SKM-1 (cell line): ENCODE measurements around the gene RNF213.

ENCODE experiments used
- DNase-seq: peaks from one replicate; lab custom pipeline; 2025; ENCODE audit not compliant: unreplicated experiment; lab: John Stamatoyannopoulos, UW

The RNF213 gene

GRCh38 chr17:80429356-80430275, 169.0 kb downstream of the RNF213 start:
- DNase-seq: no peak

- no peak for DNase-seq
Observed at GRCh38 chr17:80430446-80431245, 170.0 kb downstream of the RNF213 start.

GRCh38 chr17:80431246-80432195, 170.9 kb downstream of the RNF213 start:
- no peak for DNase-seq

- no peak for DNase-seq
Observed at GRCh38 chr17:80432350-80432955, 171.8 kb downstream of the RNF213 start.

DNA sequence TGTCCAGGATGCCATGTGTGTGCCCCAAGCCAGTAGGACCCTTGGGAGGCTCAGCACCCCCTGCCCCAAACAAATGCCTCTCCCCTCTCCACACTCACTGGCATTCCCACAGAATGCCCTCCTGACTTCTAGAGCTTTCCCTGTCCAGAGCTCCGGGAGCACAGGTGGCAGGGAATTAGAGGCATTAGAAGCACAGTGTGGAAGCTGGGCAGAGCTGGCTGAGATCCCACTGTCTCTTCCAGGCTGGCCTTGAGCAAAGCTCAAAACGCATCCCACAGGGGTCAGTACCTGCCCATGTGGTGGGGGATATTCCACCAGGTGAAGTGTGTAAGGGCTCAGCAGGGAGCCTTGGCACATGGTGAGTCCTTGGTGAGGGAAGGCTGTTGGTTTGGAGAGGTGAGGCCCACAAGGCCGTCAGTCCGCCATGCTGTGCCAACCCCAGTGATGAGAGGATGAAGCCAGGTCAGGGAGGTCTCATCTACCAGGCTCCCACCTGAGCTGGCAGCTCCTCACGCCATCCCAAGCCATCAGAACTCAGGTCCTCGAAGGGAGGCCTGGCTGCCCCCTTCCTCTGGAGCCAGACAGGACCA, 172.4 kb downstream of the RNF213 start:
- no peak for DNase-seq

DNA sequence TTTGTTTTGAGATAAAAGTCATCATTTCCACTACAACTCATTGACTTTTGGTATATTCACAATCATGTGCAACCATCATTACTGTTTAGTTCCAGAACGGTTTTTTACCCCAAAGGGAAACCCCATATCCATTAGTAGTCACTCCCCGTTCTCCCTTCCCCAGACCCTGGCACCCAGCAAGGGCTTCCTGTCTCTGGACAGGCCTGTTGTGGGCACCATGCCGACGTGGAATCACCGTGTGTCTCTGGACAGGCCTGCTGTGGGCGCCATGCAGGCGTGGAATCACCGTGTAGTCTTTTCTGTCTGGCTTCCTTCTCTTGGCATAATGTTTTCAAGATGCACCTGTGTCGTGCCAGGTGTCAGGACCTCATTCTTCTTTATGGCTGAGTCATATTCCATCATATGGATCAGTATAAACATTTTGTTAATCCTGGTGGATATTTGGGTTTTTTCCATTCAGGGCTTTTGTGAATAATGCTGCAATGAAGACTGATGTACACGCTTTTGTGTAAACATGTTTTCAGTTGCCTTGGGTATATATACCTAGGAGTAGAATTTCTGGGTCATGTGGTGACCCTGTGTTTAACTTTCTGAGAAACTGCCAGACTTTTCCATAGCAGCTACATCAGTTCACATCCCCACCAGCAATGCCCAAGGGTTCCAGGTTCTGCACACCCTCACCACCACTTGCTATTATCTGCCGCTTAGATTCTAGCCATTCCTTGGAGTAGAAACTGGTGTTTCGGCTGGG, 173.4 kb downstream of the RNF213 start:
- DNase-seq: no peak

GRCh38 chr17:80437532-80437931, 176.9 kb downstream of the RNF213 start:
- DNase-seq: no peak

DNA sequence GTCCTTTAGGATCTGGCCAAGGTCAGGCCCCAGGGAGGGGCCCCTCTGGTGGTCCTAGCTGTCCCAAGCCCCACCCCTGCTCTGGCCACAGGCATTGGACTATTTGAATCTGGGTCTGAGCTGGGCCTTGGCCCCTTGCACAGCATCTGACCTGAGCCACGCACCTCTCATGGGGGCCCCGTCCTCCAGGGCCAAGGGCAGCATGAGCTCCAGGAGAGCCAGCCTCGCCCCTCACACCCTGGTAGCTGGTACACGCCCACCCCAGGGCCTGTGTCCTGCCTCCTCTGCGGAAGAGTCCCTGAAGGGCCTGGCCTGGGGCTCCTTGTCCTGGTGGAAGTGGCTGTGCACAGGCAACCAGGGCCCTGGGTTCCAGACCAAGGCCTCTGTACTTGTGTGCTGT, 178.2 kb downstream of the RNF213 start:
- no peak for DNase-seq

- no peak for DNase-seq
Observed at GRCh38 chr17:80439499-80439898, 178.8 kb downstream of the RNF213 start.

- no peak for DNase-seq
Observed at GRCh38 chr17:80441133-80441578, 180.5 kb downstream of the RNF213 start.

GRCh38 chr17:80441598-80442322, 181.1 kb downstream of the RNF213 start:
- DNase-seq: no peak

- DNase-seq: no peak
Observed at GRCh38 chr17:80442323-80442659, 181.6 kb downstream of the RNF213 start.

GRCh38 chr17:80442764-80443163, 182.1 kb downstream of the RNF213 start:
- no peak for DNase-seq

DNA sequence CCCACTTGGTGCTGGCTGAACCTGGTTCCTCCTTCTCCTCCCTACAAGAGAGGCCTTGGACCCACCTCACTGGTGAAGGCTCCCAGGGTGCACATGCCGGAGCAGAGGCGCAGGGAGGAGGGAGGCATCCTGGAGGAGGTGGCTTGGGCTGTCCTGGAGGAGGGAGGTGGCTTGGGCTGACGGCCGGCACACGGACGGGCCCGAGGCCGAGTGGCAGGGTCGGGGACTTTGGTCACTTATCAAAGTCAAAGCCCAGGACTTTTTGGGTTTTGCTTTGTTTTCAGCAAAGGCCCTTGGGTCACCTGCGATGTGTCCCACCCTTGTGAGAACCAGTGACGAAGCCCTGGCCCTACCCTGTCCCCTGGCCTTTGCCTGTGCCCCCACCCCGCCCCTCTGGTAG, 182.8 kb downstream of the RNF213 start:
- DNase-seq: no peak

DNA sequence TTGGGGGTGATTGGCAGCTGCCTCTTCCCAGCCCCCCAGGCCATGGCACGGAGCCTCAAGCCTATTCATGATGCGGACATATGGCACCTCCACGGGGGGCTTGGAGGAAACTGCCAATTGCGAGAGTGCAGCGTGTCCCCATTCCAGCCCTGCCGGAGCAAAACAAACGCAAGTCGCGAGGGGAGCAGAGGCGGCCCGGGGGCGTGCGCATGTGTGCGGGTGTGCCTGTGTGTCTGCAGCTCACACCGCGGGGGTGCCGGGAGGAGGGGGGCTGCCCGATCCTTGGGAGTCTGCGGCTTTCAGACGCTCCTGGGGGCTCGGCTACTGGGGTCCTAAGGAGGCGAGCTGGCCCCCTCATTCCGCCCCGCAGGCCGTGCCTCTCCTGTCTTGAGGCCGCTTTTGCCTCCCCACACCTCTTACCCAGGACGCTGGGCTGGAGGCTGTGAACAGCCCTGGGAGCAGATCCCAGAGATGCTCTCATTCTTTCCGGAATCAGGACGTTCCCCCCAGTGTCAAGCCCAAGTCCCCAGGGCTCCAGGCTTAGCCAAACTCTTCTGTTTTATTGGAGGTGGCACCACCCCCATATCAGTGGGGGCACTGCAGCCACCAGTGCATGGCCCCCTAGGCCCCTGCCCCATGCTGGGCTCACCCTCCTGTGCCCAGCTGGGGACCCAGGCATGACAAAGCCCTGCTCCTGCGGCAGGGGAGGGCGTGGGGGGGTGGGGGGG, 183.4 kb downstream of the RNF213 start:
- no peak for DNase-seq

DNA sequence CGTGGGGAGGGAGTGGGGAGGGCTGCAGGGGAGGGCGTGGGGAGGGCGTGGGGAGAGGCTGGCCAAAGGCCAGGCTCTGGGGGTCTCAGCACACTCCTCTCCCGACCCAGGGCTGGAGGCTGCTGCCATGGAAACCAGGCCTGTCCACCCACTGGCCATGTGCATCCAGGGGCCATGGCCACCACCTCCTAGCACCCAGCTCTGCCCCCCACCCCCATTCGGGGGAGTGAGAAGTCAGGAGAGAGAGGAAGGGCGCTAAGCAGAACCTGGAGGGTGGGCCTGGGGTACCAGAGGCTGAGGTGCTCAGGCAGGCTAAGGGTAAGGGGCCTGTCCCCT, 184.0 kb downstream of the RNF213 start:
- no peak for DNase-seq

DNA sequence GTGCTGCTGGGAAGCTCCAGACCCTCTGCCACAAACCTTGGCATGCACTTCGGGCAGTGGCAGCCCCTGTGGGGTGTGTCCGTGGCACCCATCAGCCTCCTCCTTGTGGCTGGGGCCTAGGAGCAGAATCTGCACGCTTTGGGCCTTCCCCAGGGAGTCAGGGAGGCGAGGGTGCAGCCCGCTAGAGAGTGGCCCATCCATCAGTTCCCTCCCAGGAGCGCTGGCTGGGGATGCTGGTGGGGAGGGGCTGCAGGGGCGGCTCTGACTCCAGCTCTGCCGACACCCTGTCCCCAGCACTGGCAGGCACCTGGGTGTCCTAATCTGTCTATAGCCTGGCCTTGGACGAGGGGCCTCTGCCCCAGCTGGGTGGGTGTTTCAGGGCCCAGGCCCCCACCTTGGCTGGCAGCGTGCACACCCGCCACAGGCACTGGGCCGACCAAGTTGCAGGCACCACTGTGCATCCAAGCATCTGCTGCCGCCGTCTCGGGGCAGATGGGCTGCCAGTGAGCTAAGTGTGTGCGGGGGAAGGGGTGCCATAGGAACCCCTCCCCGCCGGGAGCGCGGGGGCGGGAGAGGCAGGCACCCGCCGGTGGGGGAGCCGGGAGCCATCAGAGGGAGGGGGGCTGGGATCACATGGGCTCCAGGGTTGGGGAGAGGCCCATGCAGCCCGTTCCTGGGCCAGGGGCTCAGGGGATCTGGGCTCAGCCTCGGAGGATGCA, 184.5 kb downstream of the RNF213 start:
- DNase-seq: no peak

GRCh38 chr17:80445726-80446110, 185.1 kb downstream of the RNF213 start:
- DNase-seq: no peak
